OCI-LY1 (cell line): ENCODE results near the gene ZKSCAN4.

ENCODE experiments used
- H2AFZ ChIP-seq: fragments of 200-600 bp; sonication (generic), shearing (Covaris generic); 2 replicates; pipeline ENCODE4 v1.6.0; 2014; ENCODE audit warnings: antibody characterized with exemption, mild to moderate bottlenecking, low read length
- H3F3A ChIP-seq: fragments of 200-600 bp; sonication (generic), shearing (Covaris generic); 2 replicates; pipeline ENCODE4 v1.6.0; 2014; ENCODE audit warnings: mild to moderate bottlenecking, antibody characterized with exemption, low read length, moderate library complexity; ENCODE audit not compliant: insufficient read depth
- H3K27ac ChIP-seq: fragments of 200-600 bp; sonication (generic); 2 replicates; pipeline ENCODE4 v1.5.1; 2014; ENCODE audit warnings: low read length, mixed run types, mild to moderate bottlenecking, low read depth; ENCODE audit not compliant: poor library complexity, severe bottlenecking
- H3K27me3 ChIP-seq: fragments of 200-600 bp; sonication (generic); 2 replicates; pipeline ENCODE4 v1.6.0; 2014; ENCODE audit warnings: antibody characterized with exemption, mild to moderate bottlenecking, low read length, moderate library complexity; ENCODE audit not compliant: insufficient read depth
- H3K36me3 ChIP-seq: fragments of 200-600 bp; sonication (generic); 2 replicates; pipeline ENCODE4 v1.6.1; 2014; ENCODE audit warnings: mild to moderate bottlenecking, antibody characterized with exemption, low read length, moderate library complexity, mixed read lengths; ENCODE audit not compliant: insufficient read depth
- H3K4me1 ChIP-seq: fragments of 200-600 bp; sonication (generic); 2 replicates; pipeline ENCODE4 v1.5.1; 2014; ENCODE audit warnings: mild to moderate bottlenecking, low read length, moderate library complexity; ENCODE audit not compliant: insufficient read depth, severe bottlenecking
- H3K4me2 ChIP-seq: fragments of 200-600 bp; sonication (generic), shearing (Covaris generic); 2 replicates; pipeline ENCODE4 v1.6.1; 2014; ENCODE audit warnings: low read length
- H3K4me3 ChIP-seq: fragments of 200-600 bp; sonication (generic); 2 replicates; pipeline ENCODE4 v1.5.1; 2014; ENCODE audit warnings: low read length, low read depth, mild to moderate bottlenecking, mixed read lengths; ENCODE audit not compliant: poor library complexity, severe bottlenecking
- H3K79me2 ChIP-seq: fragments of 200-600 bp; shearing (Covaris generic); 2 replicates; pipeline ENCODE4 v1.6.1; 2016; ENCODE audit warnings: mixed run types, low read length, mixed read lengths; ENCODE audit not compliant: insufficient read depth
- H3K9ac ChIP-seq: fragments of 200-600 bp; sonication (generic), shearing (Covaris generic); 2 replicates; pipeline ENCODE4 v1.6.1; 2014; ENCODE audit warnings: mild to moderate bottlenecking, low read length, mixed read lengths
- H3K9me2 ChIP-seq: fragments of 200-600 bp; sonication (generic), shearing (Covaris generic); 2 replicates; pipeline ENCODE4 v1.6.1; 2014; ENCODE audit warnings: low read depth, mild to moderate bottlenecking, low read length, mixed read lengths
- H3K9me3 ChIP-seq: fragments of 200-600 bp; shearing (Covaris generic); 2 replicates; pipeline ENCODE4 v1.6.1; 2014; ENCODE audit warnings: low read length, mixed read lengths
- H4K20me1 ChIP-seq: fragments of 200-600 bp; sonication (generic), shearing (Covaris generic); 2 replicates; pipeline ENCODE4 v1.6.0; 2016; ENCODE audit warnings: mild to moderate bottlenecking, low read length; ENCODE audit not compliant: insufficient read depth
- CTCF ChIP-seq: fragments of 200-600 bp; sonication (generic), shearing (Covaris generic); IDR thresholded peaks from 2 replicates; pipeline ENCODE4 v1.5.1; 2017; ENCODE audit warnings: mild to moderate bottlenecking, antibody characterized with exemption, low read length, moderate library complexity, mixed read lengths
- EZH2 ChIP-seq: fragments of 200-600 bp; sonication (generic), shearing (Covaris generic); IDR thresholded peaks from 2 replicates; pipeline ENCODE4 v1.8.0; 2017; ENCODE audit warnings: borderline replicate concordance, mixed run types, mild to moderate bottlenecking, antibody characterized with exemption, low read length, moderate library complexity, mixed read lengths

The ZKSCAN4 gene

GRCh38 chr6:28280595-28281287 lies 28.7 kb upstream of the ZKSCAN4 start:
- peak overlapping the region; percentile 81 for H3K4me2 ChIP-seq
- H3K4me3 ChIP-seq = peak overlapping the region; percentile 63
- H2AFZ ChIP-seq = no peak overlapping the region
- H3K9me3 ChIP-seq = no peaks in the 10 kb centered on the region
- no peaks in the 10 kb centered on the region for H3K79me2 ChIP-seq
- TF ChIP-seq CTCF = no peak
- TF ChIP-seq EZH2 = no peak
- no peak overlapping the region for H3K27ac ChIP-seq
- no peaks in the 10 kb centered on the region for H3K9me2 ChIP-seq
- no peaks in the 10 kb centered on the region for H3F3A ChIP-seq
- no peaks in the 10 kb centered on the region for H4K20me1 ChIP-seq
- H3K4me1 ChIP-seq = peaks cover 17% of the 10 kb centered on the region
- no peaks in the 10 kb centered on the region for H3K27me3 ChIP-seq
- H3K36me3 ChIP-seq = peaks cover 33% of the 10 kb centered on the region
- peak overlapping the region; percentile 63; the same call in 1 of the 2 replicates for H3K9ac ChIP-seq

GRCh38 chr6:28277746-28278145 lies 25.7 kb upstream of the ZKSCAN4 start:
- Histone ChIP-seq H3K4me2 (no peak overlapping the region), H3K4me3 (no peak overlapping the region)

GRCh38 chr6:28274888-28275287 lies 22.8 kb upstream of the ZKSCAN4 start:
- Histone ChIP-seq H4K20me1 (no peaks in the 10 kb centered on the region), H3K4me3 (no peak overlapping the region), H3K27ac (no peak overlapping the region), H3K4me2 (no peak overlapping the region), H3K27me3 (no peaks in the 10 kb centered on the region), H3K36me3 (peaks cover 46% of the 10 kb centered on the region), H3K4me1 (no peaks in the 10 kb centered on the region), H3K9me2 (no peaks in the 10 kb centered on the region), H2AFZ (no peak overlapping the region), H3K79me2 (no peaks in the 10 kb centered on the region), H3F3A (no peaks in the 10 kb centered on the region), H3K9ac (no peak overlapping the region), H3K9me3 (no peaks in the 10 kb centered on the region)
- no peak for TF ChIP-seq CTCF
- TF ChIP-seq EZH2 = no peak

More at GRCh38 chr6:28277746-28278145, 25.7 kb upstream of the ZKSCAN4 start:
- Histone ChIP-seq H2AFZ (no peak overlapping the region), H3K9me3 (no peaks in the 10 kb centered on the region), H3K9ac (no peak overlapping the region), H3K27ac (no peak overlapping the region), H3F3A (no peaks in the 10 kb centered on the region), H3K9me2 (no peaks in the 10 kb centered on the region), H4K20me1 (no peaks in the 10 kb centered on the region), H3K27me3 (no peaks in the 10 kb centered on the region), H3K79me2 (no peaks in the 10 kb centered on the region), H3K36me3 (peaks cover 40% of the 10 kb centered on the region), H3K4me1 (peaks cover 17% of the 10 kb centered on the region)
- TF ChIP-seq EZH2 (no peak), CTCF (no peak)
